SK-N-SH (cell line): ENCODE measurements around the gene IMPA2. TPM values are rescaled to one million over a fixed set of nuclear protein-coding genes. Genes with fewer than 3 reads are reported as not detected.

ENCODE experiments used
- CTCF ChIA-PET: fragments of 300-600, 350-600 bp; formaldehyde crosslinking; extraction: SDS; loops from one replicate; lab custom pipeline; 2021; lab: Yijun Ruan, JAX
- POLR2A ChIA-PET: fragments of 350-600 bp; sonication (Branson Sonifier 250); formaldehyde crosslinking; extraction: SDS; loops from one replicate; lab custom pipeline; 2020; ENCODE audit warnings: antibody characterized with exemption, inconsistent platforms; lab: Yijun Ruan, JAX
- DNase-seq: peaks from one replicate; pipeline ENCODE4 v3.0.0; 2012
- H2AFZ ChIP-seq: fragments of 200-600 bp; sonication (generic); 2 replicates; pipeline ENCODE4 v1.8.1; 2016; ENCODE audit warnings: antibody characterized with exemption, mild to moderate bottlenecking, low read depth
- H3F3A ChIP-seq: fragments of 200-600 bp; sonication (generic); replicated peaks from 2 replicates; pipeline ENCODE3; 2016; ENCODE audit warnings: antibody characterized with exemption, mild to moderate bottlenecking; ENCODE audit not compliant: insufficient read depth
- H3K27ac ChIP-seq, 2 experiments: fragments of 200-500 bp in 1 of 2; fragments of 200-600 bp in 1 of 2; sonication (Bioruptor generic) in 1 of 2; sonication (generic), shearing (Covaris generic) in 1 of 2; 2 replicates each; pipeline versions ENCODE4 v1.5.1 to v1.6.1; 2014 to 2016; ENCODE audit warnings: low read depth in 2 of 2, inconsistent platforms in 1 of 2, low read length in 1 of 2, mild to moderate bottlenecking in 1 of 2, mixed read lengths in 1 of 2
- H3K27me3 ChIP-seq: fragments of 200-600 bp; sonication (generic), shearing (Covaris generic); 2 replicates; pipeline ENCODE4 v1.6.1; 2016; ENCODE audit warnings: mixed run types; ENCODE audit not compliant: insufficient read depth
- H3K36me3 ChIP-seq, 2 experiments: fragments of 200-500 bp in 1 of 2; fragments of 200-600 bp in 1 of 2; sonication (Bioruptor generic) in 1 of 2; sonication (generic) in 1 of 2; replicated peaks in 1 of 2; 2 replicates each; pipeline versions ENCODE3 to v1.5.1; 2014 to 2016; ENCODE audit warnings: low read length in 1 of 2, mild to moderate bottlenecking in 1 of 2; ENCODE audit not compliant: insufficient read depth in 2 of 2, control insufficient read depth in 1 of 2
- H3K4me1 ChIP-seq, 2 experiments: fragments of 200-500 bp in 1 of 2; fragments of 200-600 bp in 1 of 2; sonication (Bioruptor generic) in 1 of 2; sonication (generic), shearing (Covaris generic) in 1 of 2; 2 replicates each; pipeline versions ENCODE4 v1.5.1 to v1.6.1; 2014 to 2016; ENCODE audit warnings: low read depth in 1 of 2, low read length in 1 of 2, mixed run types in 1 of 2; ENCODE audit not compliant: insufficient read depth in 2 of 2, control insufficient read depth in 1 of 2
- H3K4me2 ChIP-seq: fragments of 200-600 bp; sonication (generic), shearing (Covaris generic); 2 replicates; pipeline ENCODE4 v1.6.1; 2017; ENCODE audit warnings: mixed run types
- H3K4me3 ChIP-seq, 2 experiments: fragments of 200-500 bp in 1 of 2; fragments of 200-600 bp in 1 of 2; sonication (Bioruptor generic) in 1 of 2; sonication (generic), shearing (Covaris generic) in 1 of 2; 2 replicates each; pipeline versions ENCODE4 v1.5.1 to v1.8.1; 2014 to 2016; ENCODE audit warnings: low read depth in 2 of 2, inconsistent platforms in 1 of 2, low read length in 1 of 2, mild to moderate bottlenecking in 1 of 2, mixed read lengths in 1 of 2, moderate library complexity in 1 of 2
- H3K79me2 ChIP-seq: fragments of 200-600 bp; sonication (generic); 2 replicates; pipeline ENCODE4 v1.8.1; 2017; ENCODE audit warnings: mild to moderate bottlenecking; ENCODE audit not compliant: insufficient read depth
- H3K9ac ChIP-seq: fragments of 200-600 bp; sonication (generic); 2 replicates; pipeline ENCODE4 v1.6.1; 2017; ENCODE audit warnings: mixed run types
- H3K9me2 ChIP-seq: fragments of 200-600 bp; sonication (generic); 2 replicates; pipeline ENCODE4 v1.6.1; 2017; ENCODE audit warnings: mixed run types
- H3K9me3 ChIP-seq: fragments of 200-600 bp; sonication (generic); 2 replicates; pipeline ENCODE4 v1.6.1; 2017; ENCODE audit warnings: mixed run types, mild to moderate bottlenecking, moderate library complexity
- H4K20me1 ChIP-seq: fragments of 200-600 bp; sonication (generic); 2 replicates; pipeline ENCODE4 v1.6.1; 2017; ENCODE audit warnings: mild to moderate bottlenecking, mixed run types; ENCODE audit not compliant: insufficient read depth
- CHD2 ChIP-seq: fragments of 150-350 bp; IDR thresholded peaks from 2 replicates; pipeline ENCODE4 v1.6.1; 2018; ENCODE audit warnings: low read length; ENCODE audit not compliant: partially characterized antibody
- EZH2phosphoT487 ChIP-seq: fragments of 200-600 bp; sonication (generic); IDR thresholded peaks from 2 replicates; pipeline ENCODE4 v1.6.1; 2017; ENCODE audit warnings: low read depth, mixed run types, mild to moderate bottlenecking, antibody characterized with exemption, moderate library complexity, borderline replicate concordance
- FOXJ3 ChIP-seq: sonication (generic); formaldehyde crosslinking; IDR thresholded peaks from 2 replicates; pipeline ENCODE4 v1.5.1; 2020; ENCODE audit warnings: mild to moderate bottlenecking, missing genetic modification reagents
- MEF2A ChIP-seq: IDR thresholded peaks from 2 replicates; pipeline ENCODE4 v1.4.0; 2012; ENCODE audit warnings: low read depth, borderline replicate concordance
- NFIC ChIP-seq: IDR thresholded peaks from 2 replicates; pipeline ENCODE4 v1.4.0; 2012; ENCODE audit warnings: borderline replicate concordance
- NRF1 ChIP-seq: IDR thresholded peaks from 2 replicates; pipeline ENCODE4 v1.6.1; 2012; ENCODE audit warnings: low read depth, mild to moderate bottlenecking, low read length
- RAD21 ChIP-seq: IDR thresholded peaks from 2 replicates; pipeline ENCODE4 v1.6.1; 2012; ENCODE audit warnings: mild to moderate bottlenecking, low read length
- SIN3A ChIP-seq: IDR thresholded peaks from 2 replicates; pipeline ENCODE4 v1.6.1; 2012; ENCODE audit warnings: low read depth, mild to moderate bottlenecking, low read length, moderate library complexity, borderline replicate concordance
- WGBS: methylation state at CpG from one replicate; pipeline ENCODE4 v1.1.6; 2017; ENCODE audit warnings: low lambda C conversion rate; 5-methylcytosine and 5-hydroxymethylcytosine counted together
- polyA plus RNA-seq, 3 experiments: library from polyadenylated mRNA; depleted of rRNA; stranded (reverse); fragments of >200 nt; gene quantifications; 2 replicates each; pipeline ENCODE4 v1.2.3, GENCODE V29; 2012
- TF ChIP-seq, protein P1 (sequence below): IDR thresholded peaks from 2 replicates; pipeline ENCODE4 v1.4.0; 2012; ENCODE audit warnings: low read depth, borderline replicate concordance
- TF ChIP-seq, protein P2 (sequence below): fragments of 150-350 bp; IDR thresholded peaks from 2 replicates; pipeline ENCODE4 v1.6.1; 2017; ENCODE audit warnings: antibody characterized with exemption, low read length, low read depth, borderline replicate concordance
- TF ChIP-seq, protein P3 (sequence below): IDR thresholded peaks from 2 replicates; pipeline ENCODE4 v1.4.0; 2012; ENCODE audit warnings: low read depth

Gene IMPA2
- polyA plus RNA-seq, 1 of the 3 experiments (the other 2 are of a cell fraction): 0.18 TPM

DNA sequence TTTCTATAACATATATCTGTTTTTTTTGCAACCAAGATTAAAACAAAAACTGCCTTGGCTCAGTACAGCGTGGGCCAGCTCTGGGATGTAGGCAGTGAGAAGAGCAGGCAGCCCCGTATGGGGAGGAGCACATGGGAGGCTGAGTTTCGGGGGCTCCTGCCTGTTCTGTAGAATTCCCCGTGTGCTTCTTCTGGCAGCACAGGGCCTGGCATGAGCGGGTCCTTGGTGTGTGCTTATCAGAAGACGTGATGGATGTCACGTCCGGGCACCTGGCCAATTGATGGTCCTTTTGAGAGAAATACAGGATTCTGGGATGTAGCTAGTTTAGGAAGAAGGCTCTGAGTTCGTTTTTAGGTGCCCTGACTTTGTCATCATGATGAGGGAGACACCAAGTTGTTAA is 16.2 kb downstream of the IMPA2 start (continued):
- TF ChIP-seq SIN3A (no peak), FOXJ3 (CRISPR knock-in tag) (no peak)
- TF ChIP-seq, protein P1, sequence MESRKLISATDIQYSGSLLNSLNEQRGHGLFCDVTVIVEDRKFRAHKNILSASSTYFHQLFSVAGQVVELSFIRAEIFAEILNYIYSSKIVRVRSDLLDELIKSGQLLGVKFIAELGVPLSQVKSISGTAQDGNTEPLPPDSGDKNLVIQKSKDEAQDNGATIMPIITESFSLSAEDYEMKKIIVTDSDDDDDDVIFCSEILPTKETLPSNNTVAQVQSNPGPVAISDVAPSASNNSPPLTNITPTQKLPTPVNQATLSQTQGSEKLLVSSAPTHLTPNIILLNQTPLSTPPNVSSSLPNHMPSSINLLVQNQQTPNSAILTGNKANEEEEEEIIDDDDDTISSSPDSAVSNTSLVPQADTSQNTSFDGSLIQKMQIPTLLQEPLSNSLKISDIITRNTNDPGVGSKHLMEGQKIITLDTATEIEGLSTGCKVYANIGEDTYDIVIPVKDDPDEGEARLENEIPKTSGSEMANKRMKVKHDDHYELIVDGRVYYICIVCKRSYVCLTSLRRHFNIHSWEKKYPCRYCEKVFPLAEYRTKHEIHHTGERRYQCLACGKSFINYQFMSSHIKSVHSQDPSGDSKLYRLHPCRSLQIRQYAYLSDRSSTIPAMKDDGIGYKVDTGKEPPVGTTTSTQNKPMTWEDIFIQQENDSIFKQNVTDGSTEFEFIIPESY: no peak

DNA sequence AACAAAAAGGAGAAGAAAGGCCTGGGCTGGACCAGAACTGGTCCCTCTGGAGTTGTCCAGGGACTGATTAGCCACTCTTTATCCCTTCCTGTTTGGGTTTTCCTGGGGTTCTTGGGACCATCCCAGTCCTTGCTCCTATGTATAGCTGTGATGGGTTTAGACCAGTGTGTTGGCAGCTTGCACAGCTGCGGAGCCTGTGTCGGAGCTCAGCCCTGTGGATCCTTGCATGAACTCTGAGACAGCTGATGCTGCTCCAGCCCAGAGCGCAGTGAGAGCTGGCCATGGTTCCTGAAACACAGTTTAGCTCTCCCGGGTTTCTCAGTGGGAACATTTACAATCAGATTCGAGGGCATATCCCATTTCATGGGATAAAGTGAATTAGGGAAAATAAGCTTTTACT is 16.9 kb downstream of the IMPA2 start:
- Histone ChIP-seq H3K27me3 (peaks cover 67% of the 10 kb centered on the region), H3K27ac (no peak overlapping the region), H3K4me1 (no peaks in the 10 kb centered on the region), H3K79me2 (no peaks in the 10 kb centered on the region), H3K9me2 (no peaks in the 10 kb centered on the region), H3K9ac (no peak overlapping the region)
- ChIA-PET POLR2A (no interaction called here), CTCF (interaction anchor here (0.7 to 4.2 kb wide), 4 partner anchors 9 to 265 kb away, joined by 3 to 24 read pairs (median 4); no protein-coding TSS in a partner anchor)
- DNase-seq: no peak
- WGBS: 32% methylated on average over 5 of the region's 5 CpGs
- TF ChIP-seq RAD21 (no peak), EZH2phosphoT487 (no peak), NFIC (no peak), MEF2A (no peak), NRF1 (no peak), CHD2 (no peak)
- TF ChIP-seq, protein P1: no peak
- TF ChIP-seq, protein P2, sequence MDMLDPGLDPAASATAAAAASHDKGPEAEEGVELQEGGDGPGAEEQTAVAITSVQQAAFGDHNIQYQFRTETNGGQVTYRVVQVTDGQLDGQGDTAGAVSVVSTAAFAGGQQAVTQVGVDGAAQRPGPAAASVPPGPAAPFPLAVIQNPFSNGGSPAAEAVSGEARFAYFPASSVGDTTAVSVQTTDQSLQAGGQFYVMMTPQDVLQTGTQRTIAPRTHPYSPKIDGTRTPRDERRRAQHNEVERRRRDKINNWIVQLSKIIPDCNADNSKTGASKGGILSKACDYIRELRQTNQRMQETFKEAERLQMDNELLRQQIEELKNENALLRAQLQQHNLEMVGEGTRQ: no peak
- TF ChIP-seq, protein P3, sequence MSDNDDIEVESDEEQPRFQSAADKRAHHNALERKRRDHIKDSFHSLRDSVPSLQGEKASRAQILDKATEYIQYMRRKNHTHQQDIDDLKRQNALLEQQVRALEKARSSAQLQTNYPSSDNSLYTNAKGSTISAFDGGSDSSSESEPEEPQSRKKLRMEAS: no peak
- TF ChIP-seq, all 33 proteins: peak for 0
- Histone ChIP-seq H2AFZ (no peak overlapping the region), H3K36me3 (no peaks in the 10 kb centered on the region), H3K4me2 (no peak overlapping the region), H3F3A (no peaks in the 10 kb centered on the region), H3K4me3 (no peak overlapping the region), H4K20me1 (no peaks in the 10 kb centered on the region), H3K9me3 (no peaks in the 10 kb centered on the region)
